ENCODE measurements around the gene FUCA1.

DNA sequence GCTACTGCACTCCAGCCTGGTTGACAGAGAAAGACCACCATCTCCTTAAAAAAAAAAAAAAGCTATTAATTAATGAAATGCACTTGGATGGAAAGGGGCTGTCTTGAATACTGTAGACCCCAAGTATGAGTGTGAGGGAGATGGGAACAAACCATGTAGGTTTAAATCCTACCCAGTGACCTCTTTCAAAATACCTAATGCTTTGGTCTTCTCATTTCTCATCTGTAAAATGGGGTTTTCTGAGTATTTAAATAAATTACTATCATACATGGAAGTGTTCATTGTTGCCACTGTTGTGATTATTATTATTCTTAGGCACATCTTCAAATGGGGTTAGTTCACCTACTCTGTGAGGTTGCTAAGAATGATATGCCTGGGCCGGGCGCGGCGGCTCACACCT lies 17.1 kb upstream of the FUCA1 start:
- TF ChIP-seq, protein P1, sequence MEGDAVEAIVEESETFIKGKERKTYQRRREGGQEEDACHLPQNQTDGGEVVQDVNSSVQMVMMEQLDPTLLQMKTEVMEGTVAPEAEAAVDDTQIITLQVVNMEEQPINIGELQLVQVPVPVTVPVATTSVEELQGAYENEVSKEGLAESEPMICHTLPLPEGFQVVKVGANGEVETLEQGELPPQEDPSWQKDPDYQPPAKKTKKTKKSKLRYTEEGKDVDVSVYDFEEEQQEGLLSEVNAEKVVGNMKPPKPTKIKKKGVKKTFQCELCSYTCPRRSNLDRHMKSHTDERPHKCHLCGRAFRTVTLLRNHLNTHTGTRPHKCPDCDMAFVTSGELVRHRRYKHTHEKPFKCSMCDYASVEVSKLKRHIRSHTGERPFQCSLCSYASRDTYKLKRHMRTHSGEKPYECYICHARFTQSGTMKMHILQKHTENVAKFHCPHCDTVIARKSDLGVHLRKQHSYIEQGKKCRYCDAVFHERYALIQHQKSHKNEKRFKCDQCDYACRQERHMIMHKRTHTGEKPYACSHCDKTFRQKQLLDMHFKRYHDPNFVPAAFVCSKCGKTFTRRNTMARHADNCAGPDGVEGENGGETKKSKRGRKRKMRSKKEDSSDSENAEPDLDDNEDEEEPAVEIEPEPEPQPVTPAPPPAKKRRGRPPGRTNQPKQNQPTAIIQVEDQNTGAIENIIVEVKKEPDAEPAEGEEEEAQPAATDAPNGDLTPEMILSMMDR (IDR thresholded peaks at IDR 0.05 in 2 of 3, conservative IDR thresholded peaks at IDR 0.05 in 1 of 3; ENCODE audit: control insufficient read depth in 2 of 3, extremely low read depth in 1 of 3, insufficient read depth in 1 of 3, low read depth in 3 of 3, low read length in 3 of 3) = no peak
- TF ChIP-seq POLR2A (IDR thresholded peaks at IDR 0.05; ENCODE audit: low read depth, low read length) = no peak
- TF ChIP-seq, protein P2, sequence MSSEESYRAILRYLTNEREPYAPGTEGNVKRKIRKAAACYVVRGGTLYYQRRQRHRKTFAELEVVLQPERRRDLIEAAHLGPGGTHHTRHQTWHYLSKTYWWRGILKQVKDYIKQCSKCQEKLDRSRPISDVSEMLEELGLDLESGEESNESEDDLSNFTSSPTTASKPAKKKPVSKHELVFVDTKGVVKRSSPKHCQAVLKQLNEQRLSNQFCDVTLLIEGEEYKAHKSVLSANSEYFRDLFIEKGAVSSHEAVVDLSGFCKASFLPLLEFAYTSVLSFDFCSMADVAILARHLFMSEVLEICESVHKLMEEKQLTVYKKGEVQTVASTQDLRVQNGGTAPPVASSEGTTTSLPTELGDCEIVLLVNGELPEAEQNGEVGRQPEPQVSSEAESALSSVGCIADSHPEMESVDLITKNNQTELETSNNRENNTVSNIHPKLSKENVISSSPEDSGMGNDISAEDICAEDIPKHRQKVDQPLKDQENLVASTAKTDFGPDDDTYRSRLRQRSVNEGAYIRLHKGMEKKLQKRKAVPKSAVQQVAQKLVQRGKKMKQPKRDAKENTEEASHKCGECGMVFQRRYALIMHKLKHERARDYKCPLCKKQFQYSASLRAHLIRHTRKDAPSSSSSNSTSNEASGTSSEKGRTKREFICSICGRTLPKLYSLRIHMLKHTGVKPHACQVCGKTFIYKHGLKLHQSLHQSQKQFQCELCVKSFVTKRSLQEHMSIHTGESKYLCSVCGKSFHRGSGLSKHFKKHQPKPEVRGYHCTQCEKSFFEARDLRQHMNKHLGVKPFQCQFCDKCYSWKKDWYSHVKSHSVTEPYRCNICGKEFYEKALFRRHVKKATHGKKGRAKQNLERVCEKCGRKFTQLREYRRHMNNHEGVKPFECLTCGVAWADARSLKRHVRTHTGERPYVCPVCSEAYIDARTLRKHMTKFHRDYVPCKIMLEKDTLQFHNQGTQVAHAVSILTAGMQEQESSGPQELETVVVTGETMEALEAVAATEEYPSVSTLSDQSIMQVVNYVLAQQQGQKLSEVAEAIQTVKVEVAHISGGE (CRISPR knock-in tag; IDR thresholded peaks at IDR 0.05) = no peak
- TF ChIP-seq CHD1 (IDR thresholded peaks at IDR 0.05; ENCODE audit: low read depth, low read length) = no peak
- TF ChIP-seq NFIC (IDR thresholded peaks at IDR 0.05; ENCODE audit: low read depth, low read length) = no peak
- no peak for TF ChIP-seq MTA3 (IDR thresholded peaks at IDR 0.05; ENCODE audit: borderline replicate concordance, low read length)
- TF ChIP-seq EED (IDR thresholded peaks at IDR 0.05; ENCODE audit: low read depth) = no peak
- no peak for TF ChIP-seq SUZ12 (IDR thresholded peaks at IDR 0.05; ENCODE audit: unreplicated experiment)
- no peak for TF ChIP-seq MXI1 (IDR thresholded peaks at IDR 0.05; ENCODE audit: low read depth, low read length)
- TF ChIP-seq PAX8 (IDR thresholded peaks at IDR 0.05) = no peak
- TF ChIP-seq, protein P3, sequence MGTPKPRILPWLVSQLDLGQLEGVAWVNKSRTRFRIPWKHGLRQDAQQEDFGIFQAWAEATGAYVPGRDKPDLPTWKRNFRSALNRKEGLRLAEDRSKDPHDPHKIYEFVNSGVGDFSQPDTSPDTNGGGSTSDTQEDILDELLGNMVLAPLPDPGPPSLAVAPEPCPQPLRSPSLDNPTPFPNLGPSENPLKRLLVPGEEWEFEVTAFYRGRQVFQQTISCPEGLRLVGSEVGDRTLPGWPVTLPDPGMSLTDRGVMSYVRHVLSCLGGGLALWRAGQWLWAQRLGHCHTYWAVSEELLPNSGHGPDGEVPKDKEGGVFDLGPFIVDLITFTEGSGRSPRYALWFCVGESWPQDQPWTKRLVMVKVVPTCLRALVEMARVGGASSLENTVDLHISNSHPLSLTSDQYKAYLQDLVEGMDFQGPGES (IDR thresholded peaks at IDR 0.05) = no peak
- TF ChIP-seq MYC (IDR thresholded peaks at IDR 0.05; ENCODE audit: insufficient read depth, insufficient read length, insufficient replicate concordance, low read length, severe bottlenecking) = no peak
- TF ChIP-seq, protein P4, sequence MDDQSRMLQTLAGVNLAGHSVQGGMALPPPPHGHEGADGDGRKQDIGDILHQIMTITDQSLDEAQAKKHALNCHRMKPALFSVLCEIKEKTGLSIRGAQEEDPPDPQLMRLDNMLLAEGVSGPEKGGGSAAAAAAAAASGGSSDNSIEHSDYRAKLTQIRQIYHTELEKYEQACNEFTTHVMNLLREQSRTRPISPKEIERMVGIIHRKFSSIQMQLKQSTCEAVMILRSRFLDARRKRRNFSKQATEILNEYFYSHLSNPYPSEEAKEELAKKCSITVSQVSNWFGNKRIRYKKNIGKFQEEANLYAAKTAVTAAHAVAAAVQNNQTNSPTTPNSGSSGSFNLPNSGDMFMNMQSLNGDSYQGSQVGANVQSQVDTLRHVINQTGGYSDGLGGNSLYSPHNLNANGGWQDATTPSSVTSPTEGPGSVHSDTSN (IDR thresholded peaks at IDR 0.05; ENCODE audit: insufficient replicate concordance, low read depth, low read length) = no peak
- TF ChIP-seq SMC3 (IDR thresholded peaks at IDR 0.05; ENCODE audit: borderline replicate concordance, low read length) = no peak
